ENCODE measurements around the gene C6orf52.

- no peak for TF ChIP-seq POLR2A (IDR thresholded peaks at IDR 0.05; ENCODE audit: low read depth, low read length)
- TF ChIP-seq CTCF (IDR thresholded peaks at IDR 0.05; ENCODE audit: extremely low read depth in 1 of 2, insufficient read depth in 1 of 2, low read depth in 1 of 2, low read length in 2 of 2), result no peak
- no peak for TF ChIP-seq EZH2 (IDR thresholded peaks at IDR 0.05; ENCODE audit: borderline replicate concordance, low read depth, low read length, severe bottlenecking)
- no peak for TF ChIP-seq MAX (IDR thresholded peaks at IDR 0.05; ENCODE audit: insufficient read depth, insufficient read length)
- TF ChIP-seq POLR2AphosphoS5 (IDR thresholded peaks at IDR 0.05; ENCODE audit: insufficient read depth, low read depth, low read length), result no peak
- no peak for TF ChIP-seq JUN (IDR thresholded peaks at IDR 0.05; ENCODE audit: borderline replicate concordance, insufficient read depth, insufficient read length, low read depth)
Measured at GRCh38 chr6:10686901-10687300, 7.5 kb downstream of the C6orf52 start.

Data from endothelial cell of umbilical vein (primary cell).